HCT116 (cell line): ENCODE measurements around the gene MTUS2. TPM values are rescaled to one million over a fixed set of nuclear protein-coding genes. Genes with fewer than 3 reads are reported as not detected.

Experiments used
- ATAC-seq: fragments of 200-7000 bp; cut with Tn5 transposase; 2 replicates; pipeline ENCODE4 v1.9.1; 2020; ENCODE audit warnings: mild to moderate bottlenecking, moderate library complexity
- BruUV-seq: library from RNA; stranded (reverse); fragments of 400-500 nt; replicated peaks from 2 replicates; lab custom pipeline; 2021; lab: Mats Ljungman, UMichigan
- CTCF ChIA-PET: fragments of 300-600 bp; sonication (Branson Sonifier 250); formaldehyde crosslinking; loops from one replicate; lab custom pipeline; 2021; ENCODE audit warnings: antibody characterized with exemption; lab: Charles Lee
- POLR2A ChIA-PET: fragments of 300-600, 350-600 bp; sonication (Branson Sonifier 250); formaldehyde crosslinking; loops from one replicate; lab custom pipeline; 2021; ENCODE audit warnings: antibody characterized with exemption; lab: Charles Lee
- RAD21 ChIA-PET, 2 experiments: fragments of 300-600 bp; sonication (Branson Sonifier 250); formaldehyde crosslinking; loops; one replicate each; lab custom pipeline; 2023; ENCODE audit warnings: low total read pairs in 2 of 2; ENCODE audit not compliant: uncharacterized antibody in 2 of 2, unreplicated experiment in 2 of 2, low non-redundant PET in 1 of 2; lab: Charles Lee
- DNase-seq: peaks from one replicate; pipeline ENCODE4 v3.0.0-alpha.2; 2010; ENCODE audit warnings: low read depth, low spot score
- H2AFZ ChIP-seq: fragments of 200-600 bp; shearing (Covaris generic), sonication (generic); 2 replicates; pipeline ENCODE4 v1.6.1; 2017; ENCODE audit warnings: low read depth, mixed run types, mixed read lengths, antibody characterized with exemption, low read length; ENCODE audit not compliant: poor library complexity, severe bottlenecking
- H3K27ac ChIP-seq: 2 replicates; pipeline ENCODE4 v1.5.1; 2012; ENCODE audit warnings: low read depth, low read length
- H3K27me3 ChIP-seq: fragments of 200-600 bp; sonication (generic); 2 replicates; pipeline ENCODE4 v1.6.1; 2016; ENCODE audit warnings: mixed run types, low read length, mixed read lengths; ENCODE audit not compliant: insufficient read depth
- H3K36me3 ChIP-seq, 2 experiments: fragments of 200-500 bp in 1 of 2; fragments of 200-600 bp in 1 of 2; sonication (Bioruptor generic) in 1 of 2; sonication (generic) in 1 of 2; 2 replicates each; pipeline versions ENCODE4 v1.5.1 to v1.6.1; 2014 to 2016; ENCODE audit warnings: low read length in 2 of 2, inconsistent platforms in 1 of 2, mixed read lengths in 1 of 2, mixed run types in 1 of 2; ENCODE audit not compliant: insufficient read depth in 2 of 2, control insufficient read depth in 1 of 2
- H3K4me1 ChIP-seq, 2 experiments: fragments of 200-600 bp in 1 of 2; sonication (generic) in 1 of 2; 2 replicates each; pipeline versions ENCODE4 v1.5.1 to v1.6.1; 2012 to 2017; ENCODE audit warnings: low read length in 2 of 2, inconsistent platforms in 1 of 2, mild to moderate bottlenecking in 1 of 2, mixed read lengths in 1 of 2, mixed run types in 1 of 2, moderate library complexity in 1 of 2; ENCODE audit not compliant: insufficient read depth in 2 of 2, control insufficient read depth in 1 of 2
- H3K4me2 ChIP-seq: fragments of 200-600 bp; sonication (generic); 2 replicates; pipeline ENCODE4 v1.6.1; 2017; ENCODE audit warnings: mixed run types, low read length, mixed read lengths
- H3K4me3 ChIP-seq, 2 experiments: fragments of 200-600 bp in 1 of 2; sonication (generic) in 1 of 2; replicated peaks in 1 of 2; 2 replicates each; pipeline ENCODE4 v1.5.1; 2011 to 2016; ENCODE audit warnings: low read length in 2 of 2, control low read depth in 1 of 2, low read depth in 1 of 2, mild to moderate bottlenecking in 1 of 2, mixed read lengths in 1 of 2, mixed run types in 1 of 2
- H3K79me2 ChIP-seq: fragments of 200-600 bp; sonication (generic); 2 replicates; pipeline ENCODE4 v1.6.1; 2017; ENCODE audit warnings: mild to moderate bottlenecking, mixed run types, low read length, moderate library complexity, mixed read lengths; ENCODE audit not compliant: insufficient read depth
- H3K9ac ChIP-seq: fragments of 200-600 bp; sonication (generic); 2 replicates; pipeline ENCODE4 v1.6.1; 2016; ENCODE audit warnings: low read length, mixed read lengths
- H3K9me2 ChIP-seq: fragments of 200-600 bp; sonication (generic), shearing (Covaris generic); 2 replicates; pipeline ENCODE4 v1.6.1; 2017; ENCODE audit warnings: mixed run types, mild to moderate bottlenecking, moderate library complexity; ENCODE audit not compliant: insufficient read depth
- H3K9me3 ChIP-seq, 2 experiments: fragments of 200-500 bp in 1 of 2; fragments of 200-600 bp in 1 of 2; sonication (Bioruptor generic) in 1 of 2; sonication (generic) in 1 of 2; 2 replicates each; pipeline ENCODE4 v1.6.1; 2014 to 2017; ENCODE audit warnings: low read length in 2 of 2, mixed read lengths in 2 of 2, inconsistent platforms in 1 of 2, low read depth in 1 of 2, mild to moderate bottlenecking in 1 of 2, mixed run types in 1 of 2, moderate library complexity in 1 of 2; ENCODE audit not compliant: control insufficient read depth in 1 of 2, insufficient read depth in 1 of 2
- H4K20me1 ChIP-seq: fragments of 200-600 bp; sonication (generic), shearing (Covaris generic); 2 replicates; pipeline ENCODE4 v1.6.1; 2017; ENCODE audit warnings: mixed run types, mild to moderate bottlenecking, moderate library complexity; ENCODE audit not compliant: insufficient read depth
- ATF3 ChIP-seq: IDR thresholded peaks from 2 replicates; pipeline ENCODE4 v1.6.1; 2012
- CEBPB ChIP-seq: IDR thresholded peaks from 2 replicates; pipeline ENCODE4 v1.6.1; 2012; ENCODE audit warnings: low read depth
- ELF1 ChIP-seq: IDR thresholded peaks from 2 replicates; pipeline ENCODE4 v1.6.1; 2012; ENCODE audit warnings: low read depth, borderline replicate concordance
- EZH2 ChIP-seq: fragments of 200-600 bp; sonication (generic); IDR thresholded peaks from 2 replicates; pipeline ENCODE4 v1.6.1; 2017; ENCODE audit warnings: antibody characterized with exemption, mixed run types
- EZH2phosphoT487 ChIP-seq: fragments of 200-600 bp; IDR thresholded peaks from 2 replicates; pipeline ENCODE4 v1.6.1; 2018; ENCODE audit warnings: antibody characterized with exemption, borderline replicate concordance
- FOSL1 ChIP-seq: IDR thresholded peaks from 2 replicates; pipeline ENCODE4 v1.6.1; 2012; ENCODE audit warnings: low read depth
- JUND ChIP-seq: IDR thresholded peaks from 2 replicates; pipeline ENCODE4 v1.6.1; 2012
- POLR2A ChIP-seq: IDR thresholded peaks from 2 replicates; pipeline ENCODE4 v1.7.0; 2011; ENCODE audit warnings: borderline replicate concordance; ENCODE audit not compliant: insufficient read depth, insufficient read length; ENCODE audit errors: extremely low read depth
- POLR2AphosphoS5 ChIP-seq: IDR thresholded peaks from 2 replicates; pipeline ENCODE4 v1.6.1; 2011; ENCODE audit warnings: mild to moderate bottlenecking, low read depth, low read length, moderate library complexity
- RAD21 ChIP-seq: IDR thresholded peaks from 2 replicates; pipeline ENCODE4 v1.6.1; 2012; ENCODE audit warnings: low read depth, mild to moderate bottlenecking
- REST ChIP-seq: IDR thresholded peaks from 2 replicates; pipeline ENCODE4 v1.6.1; 2012; ENCODE audit warnings: low read depth
- SP1 ChIP-seq: IDR thresholded peaks from 2 replicates; pipeline ENCODE4 v1.6.1; 2012; ENCODE audit warnings: low read depth
- SRF ChIP-seq: IDR thresholded peaks from 2 replicates; pipeline ENCODE4 v1.6.1; 2012; ENCODE audit warnings: low read depth
- TCF7L2 ChIP-seq: IDR thresholded peaks from 2 replicates; pipeline ENCODE4 v1.7.0; 2011; ENCODE audit warnings: borderline replicate concordance, inconsistent platforms; ENCODE audit not compliant: insufficient read depth, insufficient read length; ENCODE audit errors: extremely low read depth
- YY1 ChIP-seq: IDR thresholded peaks from 2 replicates; pipeline ENCODE4 v1.6.1; 2011; ENCODE audit warnings: low read length, low read depth, moderate library complexity, mild to moderate bottlenecking; ENCODE audit not compliant: insufficient replicate concordance; ENCODE audit errors: extremely low read depth
- ZFX ChIP-seq: fragments of 450-650 bp; IDR thresholded peaks from 2 replicates; pipeline ENCODE4 v1.6.1; 2017
- ZNF274 ChIP-seq: fragments of 200-500 bp; sonication (Bioruptor generic); IDR thresholded peaks from 2 replicates; pipeline ENCODE4 v1.6.1; 2014; ENCODE audit warnings: mild to moderate bottlenecking, low read depth, low read length, inconsistent platforms
- intact Hi-C: fragments of 100-400 bp; cut with micrococcal nuclease; formaldehyde crosslinking; loops from 2 replicates; pipeline ENCODE4 v1.10.0; 2022
- total RNA-seq: library from RNA; stranded (reverse); gene quantifications from one replicate; pipeline ENCODE4 v1.2.1, GENCODE V29; 2021; ENCODE audit not compliant: unreplicated experiment
- TF ChIP-seq, protein P1 (sequence below): IDR thresholded peaks from 2 replicates; pipeline ENCODE4 v1.6.1; 2012
- TF ChIP-seq, protein P2 (sequence below): IDR thresholded peaks from 2 replicates; pipeline ENCODE4 v1.6.1; 2011; ENCODE audit warnings: mild to moderate bottlenecking, low read length, moderate library complexity; ENCODE audit not compliant: insufficient replicate concordance; ENCODE audit errors: extremely low read depth

MTUS2 gene
- total RNA-seq, 1 experiment from 2014 or later = 0.02 TPM

DNA sequence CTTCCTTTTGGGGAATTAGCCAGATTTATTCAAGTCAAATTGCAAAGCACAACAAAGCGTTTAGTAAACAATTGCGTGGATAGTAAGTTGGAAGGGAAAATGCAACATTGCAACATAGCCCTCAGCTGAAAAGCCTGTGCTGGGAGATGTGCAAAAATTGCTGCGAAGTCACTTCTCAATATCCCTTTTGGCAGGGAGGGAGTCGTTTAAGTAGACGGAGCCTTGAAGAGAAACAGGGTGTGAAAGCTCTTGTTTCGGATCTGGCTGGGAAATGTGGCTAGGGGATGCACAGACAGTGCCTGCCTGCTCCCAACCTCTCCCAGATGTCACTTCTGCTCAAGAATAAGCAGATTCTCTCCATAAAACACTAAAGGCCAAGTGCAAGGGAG, 718.5 kb downstream of the MTUS2 start (continued):
- TF ChIP-seq TCF7L2 (no peak), POLR2A (no peak), FOSL1 (no peak), YY1 (no peak), JUND (no peak)
- TF ChIP-seq, protein P1, sequence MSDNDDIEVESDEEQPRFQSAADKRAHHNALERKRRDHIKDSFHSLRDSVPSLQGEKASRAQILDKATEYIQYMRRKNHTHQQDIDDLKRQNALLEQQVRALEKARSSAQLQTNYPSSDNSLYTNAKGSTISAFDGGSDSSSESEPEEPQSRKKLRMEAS = no peak

- ATAC-seq = no peak
- POLR2A ChIA-PET = no interaction called here
- Histone ChIP-seq H3K4me2 (no peak overlapping the region), H3K79me2 (peaks cover 84% of the 10 kb centered on the region), H3K9me2 (no peaks in the 10 kb centered on the region), H4K20me1 (no peaks in the 10 kb centered on the region), H3K27me3 (no peaks in the 10 kb centered on the region), H2AFZ (no peak overlapping the region), H3K4me1 (no peaks in the 10 kb centered on the region), H3K27ac (no peak overlapping the region), H3K9ac (no peak overlapping the region), H3K9me3 (no peaks in the 10 kb centered on the region), H3K4me3 (no peak overlapping the region), H3K36me3 (peaks cover 5 to 13% of the 10 kb centered on the region in 2 experiments; a peak in 3 of 4 replicates)
- BruUV-seq = no TSS peak
- intact Hi-C loops = no loop called here
- CTCF ChIA-PET = no interaction called here
- RAD21 ChIA-PET = no interaction called here
- DNase-seq = no peak
- no peak for TF ChIP-seq ZFX
- TF ChIP-seq SRF = no peak
- no peak for TF ChIP-seq ATF3
- TF ChIP-seq ELF1 = no peak
- TF ChIP-seq EZH2 = no peak
- no peak for TF ChIP-seq FOSL1
- TF ChIP-seq, protein P2, sequence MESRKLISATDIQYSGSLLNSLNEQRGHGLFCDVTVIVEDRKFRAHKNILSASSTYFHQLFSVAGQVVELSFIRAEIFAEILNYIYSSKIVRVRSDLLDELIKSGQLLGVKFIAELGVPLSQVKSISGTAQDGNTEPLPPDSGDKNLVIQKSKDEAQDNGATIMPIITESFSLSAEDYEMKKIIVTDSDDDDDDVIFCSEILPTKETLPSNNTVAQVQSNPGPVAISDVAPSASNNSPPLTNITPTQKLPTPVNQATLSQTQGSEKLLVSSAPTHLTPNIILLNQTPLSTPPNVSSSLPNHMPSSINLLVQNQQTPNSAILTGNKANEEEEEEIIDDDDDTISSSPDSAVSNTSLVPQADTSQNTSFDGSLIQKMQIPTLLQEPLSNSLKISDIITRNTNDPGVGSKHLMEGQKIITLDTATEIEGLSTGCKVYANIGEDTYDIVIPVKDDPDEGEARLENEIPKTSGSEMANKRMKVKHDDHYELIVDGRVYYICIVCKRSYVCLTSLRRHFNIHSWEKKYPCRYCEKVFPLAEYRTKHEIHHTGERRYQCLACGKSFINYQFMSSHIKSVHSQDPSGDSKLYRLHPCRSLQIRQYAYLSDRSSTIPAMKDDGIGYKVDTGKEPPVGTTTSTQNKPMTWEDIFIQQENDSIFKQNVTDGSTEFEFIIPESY = no peak
- TF ChIP-seq, protein P1 = no peak
- no peak for TF ChIP-seq SP1
- TF ChIP-seq JUND = no peak
- TF ChIP-seq EZH2phosphoT487 = no peak
- TF ChIP-seq RAD21 = no peak
- no peak for TF ChIP-seq ZNF274
- no peak for TF ChIP-seq POLR2AphosphoS5
- TF ChIP-seq POLR2A = no peak
- TF ChIP-seq REST = no peak
- no peak for TF ChIP-seq CEBPB
- no peak for TF ChIP-seq YY1
These were observed 719.7 kb downstream of the MTUS2 start for GRCh38 chr13:29539856-29540255.
